GM12878 (cell line): ENCODE data around the gene HOXB2. TPM values are rescaled to one million over a fixed set of nuclear protein-coding genes. Genes with fewer than 3 reads are reported as not detected.
A peak's percentile ranks its signal among the peaks of the same experiment; 100 is the strongest.

Experiments
- BACH1 ChIP-seq: fragments of 450-650 bp; IDR thresholded peaks from 2 replicates; pipeline ENCODE4 v1.6.1; 2017; ENCODE audit warnings: mild to moderate bottlenecking, borderline replicate concordance
- BCL3 ChIP-seq: IDR thresholded peaks from 2 replicates; pipeline ENCODE4 v1.6.1; 2011; ENCODE audit warnings: borderline replicate concordance, low read depth, mild to moderate bottlenecking, moderate library complexity, low read length; ENCODE audit not compliant: insufficient read depth, poor library complexity, severe bottlenecking
- CHD2 ChIP-seq: IDR thresholded peaks from 2 replicates; pipeline ENCODE4 v1.6.1; 2011; ENCODE audit warnings: low read depth, low read length, improper control_type of control experiment, borderline replicate concordance
- CUX1 ChIP-seq: IDR thresholded peaks from 2 replicates; pipeline ENCODE4 v1.6.1; 2012; ENCODE audit warnings: improper control_type of control experiment, low read depth, low read length; ENCODE audit not compliant: insufficient replicate concordance
- E4F1 ChIP-seq: fragments of 450-650 bp; IDR thresholded peaks from 2 replicates; pipeline ENCODE4 v1.6.1; 2018; ENCODE audit warnings: borderline replicate concordance, mild to moderate bottlenecking; ENCODE audit not compliant: partially characterized antibody
- ESRRA ChIP-seq: IDR thresholded peaks from 2 replicates; pipeline ENCODE4 v1.6.1; 2012; ENCODE audit warnings: mild to moderate bottlenecking, low read length, improper control_type of control experiment
- SMAD1 ChIP-seq: fragments of 450-650 bp; IDR thresholded peaks from 2 replicates; pipeline ENCODE4 v1.6.1; 2018; ENCODE audit warnings: mild to moderate bottlenecking, low read depth; ENCODE audit not compliant: partially characterized antibody
- SMAD5 ChIP-seq: IDR thresholded peaks from 2 replicates; pipeline ENCODE4 v1.6.1; 2016; ENCODE audit warnings: antibody characterized with exemption, low read depth
- SREBF2 ChIP-seq: IDR thresholded peaks from 2 replicates; pipeline ENCODE4 v1.6.1; 2012; ENCODE audit warnings: mild to moderate bottlenecking, low read length
- SUZ12 ChIP-seq: fragments of 200-600 bp; sonication (generic); IDR thresholded peaks from one replicate; pipeline ENCODE4 v1.6.1; 2018; ENCODE audit warnings: antibody characterized with exemption, mild to moderate bottlenecking; ENCODE audit not compliant: unreplicated experiment
- TAF1 ChIP-seq: IDR thresholded peaks from 2 replicates; pipeline ENCODE4 v1.6.1; 2011; ENCODE audit warnings: mild to moderate bottlenecking, low read depth, low read length, borderline replicate concordance
- TARDBP ChIP-seq: IDR thresholded peaks from 2 replicates; pipeline ENCODE4 v1.6.1; 2016; ENCODE audit warnings: borderline replicate concordance
- TCF12 ChIP-seq: IDR thresholded peaks from 2 replicates; pipeline ENCODE4 v1.6.1; 2011; ENCODE audit warnings: low read depth, mild to moderate bottlenecking, low read length
- ZBTB40 ChIP-seq: fragments of 450-650 bp; IDR thresholded peaks from 2 replicates; pipeline ENCODE4 v1.6.1; 2016; ENCODE audit warnings: mild to moderate bottlenecking, moderate library complexity, borderline replicate concordance
- ZNF24 ChIP-seq: fragments of 450-650 bp; IDR thresholded peaks from 2 replicates; pipeline ENCODE4 v1.6.1; 2017; ENCODE audit warnings: antibody characterized with exemption, mild to moderate bottlenecking
- polyA plus RNA-seq, 11 experiments: library from polyadenylated mRNA; depleted of rRNA in 4 of 11; unstranded in 6 of 11; stranded (reverse) in 5 of 11; fragments of >200 nt; fragmentation: Nextera tagmentation in 4 of 11; fragmentation: Illumina TruSeq in 1 of 11; extraction: Ambion mirVana in 4 of 11; extraction: Trizol in 1 of 11; gene quantifications; 1 replicate in 1 of 11; 2 replicates in 10 of 11; pipeline versions ENCODE4 v1.2.1 to v1.2.3, GENCODE V29; 2011 to 2016; ENCODE audit warnings: inconsistent platforms in 2 of 11, missing spikeins in 2 of 11, low read depth in 1 of 11
- total RNA-seq, 4 experiments: library from RNA; depleted of rRNA in 3 of 4; stranded (reverse); fragments of >200 nt in 3 of 4; fragmentation: Illumina TruSeq in 1 of 4; extraction: Trizol in 1 of 4; gene quantifications; 2 replicates each; pipeline versions ENCODE4 v1.2.1 to v1.2.3, GENCODE V29; 2013 to 2021

The HOXB2 gene
- total and polyA plus RNA-seq, 10 of the 15 experiments (the other 5 are each of a cell fraction or from before 2014, with no cell fraction given), result 0.16 to 8.8 (median 2.3) TPM

- TF ChIP-seq BCL3 (no peak), SMAD1 (no peak), SMAD5 (no peak), SUZ12 (peak; percentile 50), TAF1 (no peak), ESRRA (no peak), CHD2 (no peak; the same call in 1 of the 2 replicates), CUX1 (no peak), BACH1 (peak; percentile 56; the same call in 1 of the 2 replicates), TCF12 (no peak), ZNF24 (no peak), SREBF2 (no peak), E4F1 (no peak), ZBTB40 (no peak), TARDBP (no peak)
These were observed 1.6 kb downstream of the HOXB2 start (continued) for GRCh38 chr17:48543107-48543853.
